Measurements from ENCODE around the gene LIF. TPM values are rescaled to one million over a fixed set of nuclear protein-coding genes. Genes with fewer than 3 reads are reported as not detected.

The LIF gene
- total and polyA plus RNA-seq, 2 donors (not counting 3 experiments of a cell fraction or from before 2014, with no cell fraction given), result 0.12 to 0.27 TPM

DNA sequence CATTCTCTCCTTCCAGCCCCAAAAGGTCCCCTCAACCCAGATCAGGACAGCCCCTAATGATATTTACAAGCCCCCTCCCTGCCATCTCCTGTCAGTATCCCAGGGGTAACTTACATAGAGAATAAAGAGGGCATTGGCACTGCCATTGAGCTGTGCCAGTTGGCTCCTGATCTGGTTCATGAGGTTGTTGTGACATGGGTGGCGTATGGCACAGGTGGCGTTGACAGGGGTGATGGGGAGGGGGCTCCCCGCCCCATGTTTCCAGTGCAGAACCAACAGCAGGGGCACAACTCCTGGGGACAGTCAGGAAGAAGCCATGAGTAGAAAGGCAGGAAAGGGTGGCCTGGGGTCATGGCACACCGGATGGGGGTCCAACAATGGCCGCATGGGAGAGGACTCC is 1.9 kb downstream of the LIF start:
- TF ChIP-seq FOS (IDR thresholded peaks at IDR 0.05; ENCODE audit: borderline replicate concordance, insufficient read depth, low read length) (no peak), CTCF (IDR thresholded peaks at IDR 0.05; ENCODE audit: extremely low read depth in 1 of 2, insufficient read depth in 1 of 2, low read depth in 1 of 2, low read length in 2 of 2) (no peak), MYC (IDR thresholded peaks at IDR 0.05; ENCODE audit: low read depth, low read length) (no peak), EZH2 (IDR thresholded peaks at IDR 0.05; ENCODE audit: borderline replicate concordance, low read depth, low read length, severe bottlenecking) (no peak), GATA2 (IDR thresholded peaks at IDR 0.05; ENCODE audit: insufficient read depth, insufficient read length, low read depth, low read length) (no peak), JUN (IDR thresholded peaks at IDR 0.05; ENCODE audit: borderline replicate concordance, insufficient read depth, insufficient read length, low read depth) (no peak), POLR2A (IDR thresholded peaks at IDR 0.05; ENCODE audit: low read depth, low read length) (no peak), POLR2AphosphoS5 (IDR thresholded peaks at IDR 0.05; ENCODE audit: insufficient read depth, low read depth, low read length) (no peak)
- TF ChIP-seq, protein P1, sequence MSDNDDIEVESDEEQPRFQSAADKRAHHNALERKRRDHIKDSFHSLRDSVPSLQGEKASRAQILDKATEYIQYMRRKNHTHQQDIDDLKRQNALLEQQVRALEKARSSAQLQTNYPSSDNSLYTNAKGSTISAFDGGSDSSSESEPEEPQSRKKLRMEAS (IDR thresholded peaks at IDR 0.05; ENCODE audit: insufficient read depth, insufficient read length), result no peak
- CTCF ChIA-PET, result interaction anchor here (0.5 to 1.1 kb wide), 2 partner anchors 36 to 96 kb away, joined by 3 read pairs; no protein-coding TSS in a partner anchor
- no peak for FAIRE-seq
- Histone ChIP-seq H3K9me1 (replicated peaks; ENCODE audit: control insufficient read depth, extremely low read depth, insufficient read depth, low read length) (no peaks in the 10 kb centered on the region), H3K36me3 (ENCODE audit: control insufficient read depth in 2 of 2, extremely low read depth in 1 of 2, insufficient read depth in 2 of 2, low read length in 2 of 2) (no peaks in the 10 kb centered on the region), H3K4me1 (ENCODE audit: control insufficient read depth, extremely low read depth, insufficient read depth, low read length) (peaks cover 11% of the 10 kb centered on the region), H3K9ac (replicated peaks; ENCODE audit: extremely low read depth, insufficient read depth, low read length) (no peak overlapping the region), H3K4me3 (replicated peaks in 1 of 3; ENCODE audit: insufficient read depth in 1 of 3, low read depth in 1 of 3, low read length in 3 of 3) (no peak overlapping the region), H3K4me2 (ENCODE audit: insufficient read depth, low read length) (no peak overlapping the region), H2AFZ (ENCODE audit: low read depth, low read length) (no peak overlapping the region), H3K27me3 (ENCODE audit: control insufficient read depth in 2 of 2, insufficient read depth in 2 of 2, low read length in 2 of 2) (peaks cover 22 to 25% of the 10 kb centered on the region in 2 experiments), H3K27ac (ENCODE audit: insufficient read depth, low read depth, low read length) (no peak overlapping the region), H3K79me2 (ENCODE audit: control insufficient read depth, insufficient read depth, low read length) (no peaks in the 10 kb centered on the region), H3K9me3 (replicated peaks; ENCODE audit: control insufficient read depth, insufficient read depth, low read length) (no peaks in the 10 kb centered on the region), H4K20me1 (replicated peaks; ENCODE audit: control insufficient read depth, extremely low read depth, insufficient read depth, low read length) (no peaks in the 10 kb centered on the region)
- POLR2A ChIA-PET, result no interaction called here
- dilution Hi-C loops (cut with MboI; ENCODE audit: extremely low pct_ligation_motif_present, low sequenced_read_pairs) (no loop called here), intact Hi-C loops (cut with micrococcal nuclease) (no loop called here)
- no TSS peak for BruUV-seq (replicated peaks)
- no peak for DNase-seq (ENCODE audit: low read depth, low spot score)
